Neutrophil (primary cell): ENCODE results near the gene RPS6KA2.
A peak's percentile ranks its signal among the peaks of the same experiment; 100 is the strongest.

Experiments
- H3K27ac ChIP-seq: fragments of 200-600 bp; sonication (generic); 2 replicates; pipeline ENCODE4 v1.5.1; 2016; ENCODE audit warnings: mild to moderate bottlenecking, moderate library complexity
- H3K27me3 ChIP-seq: fragments of 200-600 bp; sonication (generic); 2 replicates; pipeline ENCODE4 v1.6.0; 2016; ENCODE audit warnings: mild to moderate bottlenecking
- H3K36me3 ChIP-seq: fragments of 200-600 bp; sonication (generic); 2 replicates; pipeline ENCODE4 v1.5.1; 2017
- H3K4me1 ChIP-seq, 2 experiments: fragments of 200-600 bp in 1 of 2; sonication (generic) in 1 of 2; 1 replicate in 1 of 2; 2 replicates in 1 of 2; pipeline versions ENCODE4 v1.5.1 to v1.6.1; 2013 to 2016; ENCODE audit warnings: low read depth in 1 of 2, low read length in 1 of 2, mild to moderate bottlenecking in 1 of 2, moderate library complexity in 1 of 2; ENCODE audit not compliant: control insufficient read depth in 1 of 2, insufficient read depth in 1 of 2
- H3K4me3 ChIP-seq, 2 experiments: fragments of 200-600 bp in 1 of 2; sonication (generic) in 1 of 2; 1 replicate in 1 of 2; 2 replicates in 1 of 2; pipeline ENCODE4 v1.5.1; 2013 to 2016; ENCODE audit warnings: low read depth in 1 of 2, low read length in 1 of 2, mild to moderate bottlenecking in 1 of 2, moderate library complexity in 1 of 2
- H3K9me3 ChIP-seq: fragments of 200-600 bp; sonication (generic); 2 replicates; pipeline ENCODE4 v1.5.1; 2016
- TF ChIP-seq, protein P1 (sequence below): fragments of 200-600 bp; sonication (generic); IDR thresholded peaks from 2 replicates; pipeline ENCODE4 v1.5.1; 2016; ENCODE audit warnings: antibody characterized with exemption

RPS6KA2 gene

DNA sequence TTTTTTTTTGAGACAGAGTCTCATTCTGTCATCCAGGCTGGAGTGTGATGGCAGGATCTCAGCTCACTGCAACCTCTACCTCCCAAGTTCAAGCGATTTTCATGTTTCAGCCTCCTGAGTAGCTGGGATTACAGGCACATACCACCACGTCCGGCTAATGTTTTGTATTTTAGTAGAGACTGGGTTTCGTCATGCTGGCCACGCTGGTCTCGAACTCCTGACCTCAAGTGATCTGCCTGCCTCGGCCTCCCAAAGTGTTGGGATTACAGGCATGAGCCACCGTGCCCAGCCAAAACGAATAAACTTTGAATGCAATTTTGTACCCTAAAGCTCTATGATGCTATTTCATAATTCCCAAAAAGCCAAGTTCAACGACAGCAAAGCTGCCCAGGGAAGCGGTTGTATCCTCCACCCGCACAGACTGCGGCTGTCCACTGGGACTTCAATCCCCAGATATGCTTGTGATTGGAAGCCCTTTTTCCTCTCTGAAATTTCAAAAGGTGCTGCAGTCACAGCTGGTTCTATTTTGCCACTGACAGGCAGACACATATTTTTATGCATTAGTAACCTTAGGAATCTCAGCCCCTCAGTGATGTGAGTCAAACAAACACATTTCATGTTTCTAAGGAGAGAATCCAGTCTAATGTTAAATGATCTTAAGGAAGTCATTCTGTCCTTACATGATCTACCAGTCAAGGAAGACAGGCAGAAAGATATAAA is 31.8 kb downstream of the RPS6KA2 start:
- peaks cover 23 to 43% of the 10 kb centered on the region in 2 experiments for H3K4me1 ChIP-seq
- no peaks in the 10 kb centered on the region for H3K36me3 ChIP-seq
- H3K27ac ChIP-seq = no peak overlapping the region
- H3K9me3 ChIP-seq = no peaks in the 10 kb centered on the region
- H3K27me3 ChIP-seq = no peaks in the 10 kb centered on the region
- no peak overlapping the region for H3K4me3 ChIP-seq
- TF ChIP-seq, protein P1, sequence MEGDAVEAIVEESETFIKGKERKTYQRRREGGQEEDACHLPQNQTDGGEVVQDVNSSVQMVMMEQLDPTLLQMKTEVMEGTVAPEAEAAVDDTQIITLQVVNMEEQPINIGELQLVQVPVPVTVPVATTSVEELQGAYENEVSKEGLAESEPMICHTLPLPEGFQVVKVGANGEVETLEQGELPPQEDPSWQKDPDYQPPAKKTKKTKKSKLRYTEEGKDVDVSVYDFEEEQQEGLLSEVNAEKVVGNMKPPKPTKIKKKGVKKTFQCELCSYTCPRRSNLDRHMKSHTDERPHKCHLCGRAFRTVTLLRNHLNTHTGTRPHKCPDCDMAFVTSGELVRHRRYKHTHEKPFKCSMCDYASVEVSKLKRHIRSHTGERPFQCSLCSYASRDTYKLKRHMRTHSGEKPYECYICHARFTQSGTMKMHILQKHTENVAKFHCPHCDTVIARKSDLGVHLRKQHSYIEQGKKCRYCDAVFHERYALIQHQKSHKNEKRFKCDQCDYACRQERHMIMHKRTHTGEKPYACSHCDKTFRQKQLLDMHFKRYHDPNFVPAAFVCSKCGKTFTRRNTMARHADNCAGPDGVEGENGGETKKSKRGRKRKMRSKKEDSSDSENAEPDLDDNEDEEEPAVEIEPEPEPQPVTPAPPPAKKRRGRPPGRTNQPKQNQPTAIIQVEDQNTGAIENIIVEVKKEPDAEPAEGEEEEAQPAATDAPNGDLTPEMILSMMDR = no peak

DNA sequence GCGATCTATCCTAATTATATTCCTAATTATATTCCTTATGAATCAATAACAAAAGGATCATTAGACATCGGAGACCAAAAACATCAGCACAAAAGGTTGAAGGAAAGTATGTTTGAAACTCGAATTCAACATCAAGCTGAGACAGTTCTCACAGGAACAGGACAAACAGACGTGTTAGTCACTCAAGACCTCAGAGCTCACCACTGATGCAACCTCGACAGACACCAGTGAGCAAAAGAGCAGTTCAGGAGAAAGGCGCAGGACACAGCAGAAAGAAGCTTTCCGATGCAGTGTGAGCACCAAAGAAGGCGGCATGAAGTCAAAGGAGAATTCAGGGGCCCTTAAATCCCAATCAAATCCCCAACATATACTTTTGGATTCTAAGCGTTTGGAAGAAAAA is 34.2 kb downstream of the RPS6KA2 start:
- no peak overlapping the region for H3K4me3 ChIP-seq
- peaks cover 28 to 43% of the 10 kb centered on the region in 2 experiments for H3K4me1 ChIP-seq
- TF ChIP-seq, protein P1 = no peak
- no peak overlapping the region for H3K27ac ChIP-seq
- no peaks in the 10 kb centered on the region for H3K36me3 ChIP-seq
- H3K9me3 ChIP-seq = no peaks in the 10 kb centered on the region
- no peaks in the 10 kb centered on the region for H3K27me3 ChIP-seq

DNA sequence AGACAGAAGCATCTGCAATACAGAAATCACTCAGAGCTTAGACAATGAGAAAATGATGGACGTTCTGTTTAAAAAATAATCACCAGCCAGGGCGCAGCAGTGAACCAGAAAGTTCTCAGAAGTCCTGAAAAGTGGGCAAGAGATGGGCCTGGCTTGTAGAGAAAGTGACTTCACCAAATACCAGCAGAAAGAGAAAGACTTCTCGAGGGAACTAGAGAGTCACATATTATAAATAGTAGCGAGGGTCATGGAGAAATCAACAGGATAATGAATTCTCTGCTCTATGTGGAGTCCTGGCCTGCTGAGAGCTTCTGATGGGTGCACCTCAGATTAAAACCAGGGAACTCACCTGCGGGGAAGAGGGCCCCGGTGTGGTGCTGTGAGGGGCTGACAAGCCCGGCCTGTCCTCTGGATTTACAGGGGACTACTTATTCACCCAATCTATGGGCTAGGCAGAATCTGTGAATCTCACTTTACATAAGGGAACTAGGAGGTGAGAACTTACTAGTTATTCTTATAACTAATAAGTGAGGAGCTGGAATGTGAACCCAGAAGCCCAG is 35.0 kb downstream of the RPS6KA2 start:
- Histone ChIP-seq H3K27ac (no peak overlapping the region), H3K9me3 (no peaks in the 10 kb centered on the region), H3K27me3 (no peaks in the 10 kb centered on the region), H3K4me3 (no peak overlapping the region), H3K4me1 (peaks cover 36 to 44% of the 10 kb centered on the region in 2 experiments), H3K36me3 (no peaks in the 10 kb centered on the region)
- TF ChIP-seq, protein P1 = no peak

DNA sequence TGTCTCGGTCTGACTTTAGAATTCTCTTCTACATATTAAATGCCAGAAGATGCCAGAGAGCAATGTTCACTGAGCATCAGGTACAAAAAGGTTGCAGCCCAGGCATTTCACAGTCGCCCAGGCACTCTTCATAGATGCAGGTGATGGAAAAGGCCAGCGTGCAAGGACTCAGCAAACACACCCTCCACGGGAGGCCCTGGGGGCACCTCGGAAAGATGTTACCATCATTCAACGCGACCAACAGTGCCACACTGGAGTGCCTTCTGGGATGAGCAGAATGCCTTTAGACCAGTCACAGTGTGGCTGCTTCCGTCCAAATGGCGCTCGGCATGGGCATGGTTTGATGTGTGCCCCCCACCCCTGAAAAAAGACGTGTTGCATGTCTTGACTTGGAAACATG is 36.0 kb downstream of the RPS6KA2 start:
- Histone ChIP-seq H3K27me3 (no peaks in the 10 kb centered on the region), H3K9me3 (no peaks in the 10 kb centered on the region), H3K36me3 (no peaks in the 10 kb centered on the region), H3K4me3 (no peak overlapping the region), H3K4me1 (peaks cover 41 to 50% of the 10 kb centered on the region in 2 experiments), H3K27ac (peak overlapping the region; percentile 8)
- TF ChIP-seq, protein P1 = no peak

DNA sequence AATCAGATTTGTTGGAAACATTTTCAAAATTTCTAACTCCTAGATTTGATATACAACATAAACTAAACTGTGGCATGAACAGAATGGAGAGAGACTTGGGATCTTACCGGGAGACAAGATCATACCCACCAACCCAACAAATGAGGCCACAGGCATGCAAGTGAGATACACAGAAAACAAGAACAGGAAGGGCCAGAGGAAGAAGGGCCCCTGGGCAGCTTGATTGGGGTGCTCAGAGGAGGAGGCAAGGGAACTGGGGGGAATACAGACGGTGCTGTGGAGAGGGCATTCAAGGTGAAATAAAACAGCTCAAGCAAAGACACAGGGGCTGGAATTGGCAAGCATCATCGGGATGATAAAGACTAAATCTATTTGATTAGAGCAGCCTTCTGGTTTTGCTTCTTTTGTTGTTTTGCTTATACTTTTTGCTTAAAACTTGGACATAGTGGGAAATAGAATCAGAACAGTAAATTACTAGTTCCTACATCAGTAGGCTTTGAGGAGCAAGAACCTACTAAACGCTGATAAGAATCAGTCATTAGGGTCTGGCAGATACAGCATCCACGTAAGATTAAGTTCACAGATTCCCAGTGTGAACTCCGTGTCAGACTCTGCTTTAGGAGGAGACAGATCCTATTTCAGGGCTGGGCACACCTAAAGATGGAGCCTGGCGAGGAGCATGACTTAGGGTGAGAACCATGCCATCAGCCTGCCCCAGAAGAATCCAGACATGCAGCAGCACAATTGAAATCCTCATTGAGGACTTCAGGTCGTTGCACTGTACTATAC is 37.1 kb downstream of the RPS6KA2 start:
- Histone ChIP-seq H3K4me3 (peak overlapping the region in 1 of 2 experiments; percentile 11), H3K36me3 (no peaks in the 10 kb centered on the region), H3K9me3 (no peaks in the 10 kb centered on the region), H3K27me3 (no peaks in the 10 kb centered on the region), H3K27ac (peak overlapping the region; percentile 73), H3K4me1 (peaks cover 44 to 53% of the 10 kb centered on the region in 2 experiments)
- TF ChIP-seq, protein P1 = no peak
